Thyroid gland (tissue), 4 donors: ENCODE data around the gene IKZF2. TPM values are rescaled to one million over a fixed set of nuclear protein-coding genes. Genes with fewer than 3 reads are reported as not detected.

Experiments
- DNase-seq, 2 donors: peaks; one replicate each; pipeline ENCODE4 v3.0.0-alpha.2; 2019
- H3K27ac ChIP-seq, 3 donors: fragments of 200-600 bp; sonication (generic); 1 replicate in 2 of 3; 2 replicates in 1 of 3; pipeline ENCODE4 v1.5.1; 2016 to 2019; ENCODE audit warnings: mild to moderate bottlenecking in 1 of 3, moderate library complexity in 1 of 3
- H3K27me3 ChIP-seq: fragments of 200-600 bp; sonication (generic); one replicate; pipeline ENCODE4 v1.5.1; 2019
- H3K36me3 ChIP-seq, 2 donors: fragments of 200-600 bp; sonication (generic); one replicate each; pipeline ENCODE4 v1.5.1; 2016 to 2019
- H3K4me1 ChIP-seq, 2 donors: fragments of 200-600 bp; sonication (generic); one replicate each; pipeline ENCODE4 v1.5.1; 2017 to 2019
- H3K4me3 ChIP-seq, 3 donors: fragments of 200-600 bp; sonication (generic); replicated peaks in 1 of 3; 1 replicate in 2 of 3; 2 replicates in 1 of 3; pipeline ENCODE4 v1.5.1; 2016; ENCODE audit warnings: mild to moderate bottlenecking in 1 of 3
- H3K9me3 ChIP-seq: fragments of 200-600 bp; sonication (generic); one replicate; pipeline ENCODE4 v1.5.1; 2017
- POLR2A ChIP-seq, 2 donors: fragments of 450-650 bp; IDR thresholded peaks; one replicate each; pipeline ENCODE4 v1.6.1; 2017; ENCODE audit warnings: antibody characterized with exemption in 2 of 2, mild to moderate bottlenecking in 2 of 2, moderate library complexity in 1 of 2
- WGBS, 2 donors: methylation state at CpG; one replicate each; pipeline ENCODE4 v1.1.5; 2017; 5-methylcytosine and 5-hydroxymethylcytosine counted together
- intact Hi-C: fragments of 100-400 bp; cut with DNase I; formaldehyde crosslinking; loops from one replicate; pipeline ENCODE4 v1.15.1; 2023
- total RNA-seq, 4 donors: library from RNA; depleted of rRNA; stranded (reverse); fragments of >200 nt; gene quantifications; one replicate each; pipeline ENCODE4 v1.2.3, GENCODE V29; 2016
- TF ChIP-seq, protein P1 (sequence below), 6 experiments: fragments of 200-600 bp in 3 of 6; fragments of 450-650 bp in 3 of 6; sonication (generic) in 3 of 6; IDR thresholded peaks; one replicate each; pipeline ENCODE4 v1.5.1; 2016 to 2019; ENCODE audit warnings: antibody characterized with exemption in 6 of 6, mild to moderate bottlenecking in 2 of 6, inconsistent platforms in 1 of 6, moderate library complexity in 1 of 6

The IKZF2 gene
- total RNA-seq, 4 donors from 2014 or later = 25.3 to 84.8 (median 47.2) TPM

DNA sequence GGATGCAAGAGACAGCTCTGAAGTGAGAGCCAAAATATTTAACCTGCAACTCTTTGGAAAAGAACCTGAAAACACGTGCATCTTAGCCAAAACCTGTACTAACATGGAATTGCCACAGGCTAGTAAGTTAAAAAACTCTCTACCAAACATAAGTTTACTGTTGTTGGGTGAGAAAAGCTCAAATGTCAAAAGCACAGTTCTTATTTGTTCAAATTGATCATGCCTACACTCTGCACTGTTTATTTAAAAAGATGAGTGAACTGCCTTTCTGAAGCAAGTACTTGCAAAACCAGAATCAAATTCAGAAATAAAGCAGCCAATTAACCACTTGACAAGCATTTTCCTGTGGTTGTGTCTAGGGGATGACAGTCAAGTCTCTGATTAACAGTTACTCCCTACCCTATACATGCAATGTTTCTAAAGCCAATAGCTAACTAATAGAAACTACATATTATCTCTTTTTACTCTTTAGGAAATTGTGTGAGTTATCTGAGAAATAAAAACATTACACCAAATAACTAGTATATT, 5.6 kb downstream of the IKZF2 start:
- no peak overlapping the region for H3K4me3 ChIP-seq
- peaks cover 11 to 29% of the 10 kb centered on the region in 2 donors for H3K4me1 ChIP-seq
- TF ChIP-seq POLR2A (IDR thresholded peaks at IDR 0.05) = no peak
- TF ChIP-seq, protein P1, sequence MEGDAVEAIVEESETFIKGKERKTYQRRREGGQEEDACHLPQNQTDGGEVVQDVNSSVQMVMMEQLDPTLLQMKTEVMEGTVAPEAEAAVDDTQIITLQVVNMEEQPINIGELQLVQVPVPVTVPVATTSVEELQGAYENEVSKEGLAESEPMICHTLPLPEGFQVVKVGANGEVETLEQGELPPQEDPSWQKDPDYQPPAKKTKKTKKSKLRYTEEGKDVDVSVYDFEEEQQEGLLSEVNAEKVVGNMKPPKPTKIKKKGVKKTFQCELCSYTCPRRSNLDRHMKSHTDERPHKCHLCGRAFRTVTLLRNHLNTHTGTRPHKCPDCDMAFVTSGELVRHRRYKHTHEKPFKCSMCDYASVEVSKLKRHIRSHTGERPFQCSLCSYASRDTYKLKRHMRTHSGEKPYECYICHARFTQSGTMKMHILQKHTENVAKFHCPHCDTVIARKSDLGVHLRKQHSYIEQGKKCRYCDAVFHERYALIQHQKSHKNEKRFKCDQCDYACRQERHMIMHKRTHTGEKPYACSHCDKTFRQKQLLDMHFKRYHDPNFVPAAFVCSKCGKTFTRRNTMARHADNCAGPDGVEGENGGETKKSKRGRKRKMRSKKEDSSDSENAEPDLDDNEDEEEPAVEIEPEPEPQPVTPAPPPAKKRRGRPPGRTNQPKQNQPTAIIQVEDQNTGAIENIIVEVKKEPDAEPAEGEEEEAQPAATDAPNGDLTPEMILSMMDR (IDR thresholded peaks at IDR 0.05) = no peak
- H3K36me3 ChIP-seq = no peaks in the 10 kb centered on the region
- no peaks in the 10 kb centered on the region for H3K9me3 ChIP-seq
- intact Hi-C loops = loop anchor here (10.0 kb wide), 1 partner anchor 461 kb away; no protein-coding TSS in a partner anchor
- H3K27me3 ChIP-seq = no peaks in the 10 kb centered on the region
- DNase-seq = no peak
- WGBS, 2 donors = 38 to 39% methylated on average over 1 of the region's 1 CpG
- no peak overlapping the region for H3K27ac ChIP-seq

DNA sequence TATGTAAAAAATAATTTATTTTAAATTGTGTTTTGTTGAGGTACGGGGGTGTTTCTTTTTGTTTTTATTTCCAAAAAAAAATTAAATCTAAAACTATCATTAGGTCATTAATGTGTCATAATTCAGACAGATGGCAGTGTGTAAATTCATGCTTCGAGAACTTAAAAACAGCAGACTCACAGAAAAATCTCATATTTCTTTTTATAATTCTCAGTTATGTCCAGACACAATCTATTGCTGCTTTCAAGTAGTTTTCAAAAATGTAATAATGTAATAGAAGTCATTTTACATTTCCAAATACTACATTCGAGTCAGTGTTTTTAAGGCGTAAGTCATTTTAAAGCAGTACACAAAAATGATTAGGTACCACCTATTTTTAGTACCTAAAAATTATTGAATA, 14.3 kb downstream of the IKZF2 start:
- Histone ChIP-seq H3K4me3 (no peak overlapping the region), H3K4me1 (no peaks in the 10 kb centered on the region), H3K36me3 (no peaks in the 10 kb centered on the region), H3K9me3 (no peaks in the 10 kb centered on the region), H3K27me3 (no peaks in the 10 kb centered on the region), H3K27ac (no peak overlapping the region)
- 97% methylated on average over 4 of the region's 4 CpGs for WGBS, 2 donors
- TF ChIP-seq, protein P1 (IDR thresholded peaks at IDR 0.05) = no peak
- no peak for TF ChIP-seq POLR2A (IDR thresholded peaks at IDR 0.05)
- intact Hi-C loops = no loop called here
- DNase-seq = no peak

DNA sequence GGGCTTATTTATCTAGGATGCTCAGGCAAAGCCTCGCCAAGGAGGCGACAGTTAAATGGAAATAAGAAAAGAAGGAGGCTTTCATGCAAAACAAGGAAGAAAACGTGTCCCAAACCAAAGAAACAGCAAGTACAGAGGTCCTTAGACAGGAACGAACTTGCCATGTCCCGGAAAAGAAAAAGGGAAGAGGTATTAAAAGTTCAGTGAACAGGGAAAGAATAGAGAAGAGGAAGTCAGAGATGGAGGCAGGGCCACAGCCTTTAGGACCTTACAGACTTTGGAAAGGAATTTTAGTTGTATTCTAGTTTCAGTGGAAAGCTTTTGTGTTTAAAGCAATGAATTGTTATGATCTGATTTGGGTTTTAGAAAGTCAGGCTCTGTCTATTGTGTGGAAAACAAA, 22.1 kb downstream of the IKZF2 start:
- Histone ChIP-seq H3K27ac (no peak overlapping the region), H3K36me3 (no peaks in the 10 kb centered on the region), H3K27me3 (no peaks in the 10 kb centered on the region), H3K9me3 (no peaks in the 10 kb centered on the region), H3K4me1 (no peaks in the 10 kb centered on the region), H3K4me3 (no peak overlapping the region)
- no peak for DNase-seq
- WGBS, 2 donors = 78 to 84% methylated on average over 5 of the region's 5 CpGs
- intact Hi-C loops = no loop called here
- TF ChIP-seq POLR2A (IDR thresholded peaks at IDR 0.05) = no peak
- TF ChIP-seq, protein P1 (IDR thresholded peaks at IDR 0.05) = no peak

DNA sequence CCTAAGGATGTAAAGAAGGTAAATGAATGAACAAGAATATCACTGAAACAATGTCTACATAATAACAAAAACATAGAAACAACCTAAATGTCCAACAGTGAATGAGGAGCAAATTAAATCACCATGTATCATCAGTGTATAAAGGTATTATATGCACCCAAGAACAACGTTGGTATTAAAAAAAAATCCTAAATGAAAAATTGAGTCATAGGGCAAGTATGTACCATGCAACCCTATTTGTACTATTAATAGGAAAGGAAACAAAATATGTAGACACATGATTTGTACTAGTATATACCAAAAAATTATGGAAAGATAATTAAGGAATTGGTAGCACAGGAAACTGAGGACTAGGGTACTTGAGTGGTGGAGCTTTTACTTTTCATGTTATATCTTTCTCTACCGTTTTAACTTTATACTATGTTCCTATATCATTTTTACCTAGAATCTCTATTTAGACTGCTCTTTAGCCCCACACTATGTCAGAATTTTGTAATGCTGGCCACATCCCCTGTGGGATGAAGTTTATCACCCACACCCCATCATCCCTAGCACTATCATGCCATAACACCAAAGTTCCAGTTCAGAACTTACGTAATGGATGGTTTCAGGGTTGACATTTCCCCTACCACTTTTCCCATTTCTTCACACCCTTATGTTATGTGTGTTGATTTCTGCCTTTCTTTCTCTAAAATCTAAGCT, 25.6 kb downstream of the IKZF2 start:
- TF ChIP-seq, protein P1 (IDR thresholded peaks at IDR 0.05) = no peak
- TF ChIP-seq POLR2A (IDR thresholded peaks at IDR 0.05) = no peak
- no peak for DNase-seq
- Histone ChIP-seq H3K9me3 (no peaks in the 10 kb centered on the region), H3K4me1 (peaks cover 0 to 5% of the 10 kb centered on the region in 2 donors), H3K27ac (no peak overlapping the region), H3K4me3 (no peak overlapping the region), H3K27me3 (no peaks in the 10 kb centered on the region), H3K36me3 (no peaks in the 10 kb centered on the region)
- intact Hi-C loops = no loop called here
- 87 to 93% methylated on average over 3 of the region's 3 CpGs for WGBS, 2 donors

DNA sequence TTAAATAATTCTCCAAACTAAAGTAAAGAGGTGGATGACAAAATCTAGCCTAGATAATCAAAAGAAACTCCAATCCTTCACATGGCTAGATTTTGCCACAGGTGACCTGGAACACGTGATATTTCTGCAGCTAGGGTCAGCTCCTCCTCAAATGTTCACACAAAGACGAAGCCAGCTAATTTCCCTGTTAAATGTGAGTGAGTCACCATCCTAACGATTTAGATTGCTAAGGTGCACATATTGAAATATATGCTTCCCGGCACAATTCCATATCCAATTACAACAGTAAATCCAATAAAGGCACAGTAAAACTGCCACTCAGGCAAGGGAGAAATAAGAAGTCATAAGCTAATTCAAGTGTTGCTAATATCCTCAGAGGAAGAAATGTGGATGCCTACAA, 28.7 kb downstream of the IKZF2 start:
- H3K4me1 ChIP-seq = peaks cover 0 to 5% of the 10 kb centered on the region in 2 donors
- no peak overlapping the region for H3K4me3 ChIP-seq
- no peak for TF ChIP-seq POLR2A (IDR thresholded peaks at IDR 0.05)
- TF ChIP-seq, protein P1 (IDR thresholded peaks at IDR 0.05) = no peak
- WGBS, 2 donors = 89% methylated on average over 4 of the region's 4 CpGs
- no peak overlapping the region for H3K27ac ChIP-seq
- DNase-seq = no peak
- no peaks in the 10 kb centered on the region for H3K36me3 ChIP-seq
- intact Hi-C loops = no loop called here
- no peaks in the 10 kb centered on the region for H3K9me3 ChIP-seq
- H3K27me3 ChIP-seq = no peaks in the 10 kb centered on the region
